DMS53 treated with DMSO at 0.1 percent for 48 hours (cell line): ENCODE results near the gene XYLT1.
"Not testable (repeated sequence)": the region's sequence is repeated elsewhere in the genome, so short reads cannot be mapped to it uniquely, and the experiment has no call there.

ENCODE experiments used
- DNase-seq: peaks from one replicate; lab custom pipeline; 2025; ENCODE audit not compliant: unreplicated experiment; lab: John Stamatoyannopoulos, UW

The XYLT1 gene

DNA sequence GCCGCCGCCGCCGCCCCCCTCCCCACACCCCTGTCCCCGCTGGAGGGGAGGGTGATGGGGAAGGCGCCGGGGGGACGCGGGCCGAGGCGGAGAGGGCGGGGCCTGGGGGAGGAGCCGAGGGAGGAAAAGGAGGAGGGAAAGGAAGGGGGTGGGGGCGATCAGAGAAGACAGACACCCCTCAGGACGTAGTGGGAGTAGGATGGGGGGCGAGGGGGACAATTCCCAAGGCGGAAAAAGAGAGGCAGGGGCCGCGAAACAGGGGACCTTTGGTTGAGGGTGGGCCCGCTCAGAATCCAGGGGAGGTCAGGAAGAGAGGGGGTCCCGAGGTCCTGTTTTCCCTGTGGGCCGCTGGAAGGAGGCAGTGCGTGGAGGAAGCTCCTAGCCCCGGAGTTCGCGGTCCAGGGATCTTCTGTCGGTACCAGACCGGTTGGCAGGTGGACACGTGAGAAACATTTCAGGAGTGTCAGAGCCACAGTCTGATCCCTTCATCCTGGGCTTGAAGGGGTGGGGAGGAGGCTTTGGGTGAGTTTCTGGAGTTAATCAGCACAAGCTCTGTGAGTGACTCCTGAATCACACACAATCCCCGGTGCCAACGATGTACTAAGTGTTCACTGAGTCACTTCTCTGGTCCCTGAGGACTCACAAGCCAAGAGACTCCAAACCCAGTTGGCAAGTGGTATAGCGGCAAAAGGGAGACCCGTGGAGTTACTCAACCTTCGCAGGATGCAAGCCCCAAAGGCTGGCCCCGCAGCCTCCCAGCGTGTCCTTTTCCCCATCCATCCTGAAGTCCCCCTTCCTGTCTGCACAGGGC is at the start of gene XYLT1:
TSS of gene XYLT1 (minus strand) at position 53 of the 811 bp plus-strand sequence. CDS start 164 bp downstream, outside the sequence.
- DNase-seq = no peak

DNA sequence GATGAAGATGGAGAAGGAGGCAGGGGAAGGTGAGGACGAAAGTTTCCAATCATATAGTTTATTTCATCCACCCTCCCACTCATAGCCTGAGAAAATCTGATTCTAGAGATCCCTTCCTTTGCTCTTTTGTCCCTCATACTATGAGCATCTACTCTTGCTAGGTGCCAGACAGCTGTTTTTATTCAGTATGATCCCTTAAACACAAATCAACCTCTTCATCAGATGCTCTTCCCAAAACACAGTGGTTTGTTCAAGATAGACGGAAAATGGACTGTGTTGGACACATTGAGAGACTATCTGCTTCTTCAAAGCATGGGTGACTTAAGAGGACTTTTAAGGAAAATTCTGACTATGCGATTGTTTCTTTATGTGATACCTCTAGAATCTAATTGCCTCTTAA is 49.4 kb upstream of the XYLT1 start:
- DNase-seq = no peak

GRCh38 chr16:17519101-17519955 is 48.6 kb upstream of the XYLT1 start:
- DNase-seq = no peak

GRCh38 chr16:17518441-17518840 is 47.7 kb upstream of the XYLT1 start:
- DNase-seq = no peak

- DNase-seq = no peak
These were observed 44.9 kb upstream of the XYLT1 start for GRCh38 chr16:17515421-17516210.

DNA sequence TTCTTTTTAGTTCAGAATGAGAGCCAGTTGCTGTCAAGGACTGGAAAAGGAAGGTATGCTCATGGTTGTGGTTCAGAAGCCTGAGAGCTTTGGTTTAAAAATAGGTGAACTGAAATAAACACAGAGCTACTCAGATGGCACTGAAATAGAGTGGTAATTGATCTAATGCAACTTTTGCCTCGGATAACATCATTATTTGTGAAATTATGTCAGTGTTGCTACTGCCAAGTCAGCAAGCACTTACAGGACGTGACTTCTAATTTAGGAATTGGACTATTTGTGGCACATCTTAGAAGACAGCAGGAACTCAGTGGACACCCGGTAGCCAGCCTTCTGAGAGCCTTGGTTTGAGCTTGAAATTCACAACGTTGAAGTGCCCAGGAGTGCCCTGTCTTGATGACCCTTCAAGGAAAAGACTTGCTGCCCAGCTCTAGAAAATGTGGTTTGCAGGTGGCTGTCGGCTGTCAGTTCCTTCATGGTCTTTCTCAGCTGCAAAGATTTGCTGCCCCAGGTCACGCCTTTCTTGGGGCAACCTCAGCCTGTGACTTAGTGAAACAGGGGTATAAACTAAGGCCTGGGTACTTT is 42.0 kb upstream of the XYLT1 start:
- DNase-seq = no peak

GRCh38 chr16:17511340-17511739 is 40.6 kb upstream of the XYLT1 start:
- no peak for DNase-seq

GRCh38 chr16:17510567-17510966 is 39.8 kb upstream of the XYLT1 start:
- no peak for DNase-seq

DNA sequence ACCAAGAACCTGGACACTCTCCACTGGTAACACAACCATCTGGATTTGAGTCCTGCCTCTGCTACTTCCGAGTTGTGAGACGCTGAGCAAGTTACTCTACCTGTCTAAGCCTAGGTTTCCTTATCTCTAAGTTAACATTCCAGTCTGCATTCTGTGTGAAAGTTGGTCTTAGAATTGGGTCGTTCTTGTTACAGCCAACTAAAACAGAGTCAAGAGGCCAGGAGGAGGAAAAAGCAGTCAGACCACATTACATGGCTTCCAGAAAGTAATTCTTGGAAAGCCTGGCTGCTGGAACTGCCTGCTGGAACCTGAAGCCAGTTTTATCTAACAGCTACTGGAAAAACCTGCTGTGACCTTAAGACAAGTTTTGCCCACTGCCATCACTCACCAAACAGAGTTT is 38.4 kb upstream of the XYLT1 start:
- DNase-seq = no peak

- no peak for DNase-seq
These were observed 37.5 kb upstream of the XYLT1 start for GRCh38 chr16:17508303-17508702.

DNA sequence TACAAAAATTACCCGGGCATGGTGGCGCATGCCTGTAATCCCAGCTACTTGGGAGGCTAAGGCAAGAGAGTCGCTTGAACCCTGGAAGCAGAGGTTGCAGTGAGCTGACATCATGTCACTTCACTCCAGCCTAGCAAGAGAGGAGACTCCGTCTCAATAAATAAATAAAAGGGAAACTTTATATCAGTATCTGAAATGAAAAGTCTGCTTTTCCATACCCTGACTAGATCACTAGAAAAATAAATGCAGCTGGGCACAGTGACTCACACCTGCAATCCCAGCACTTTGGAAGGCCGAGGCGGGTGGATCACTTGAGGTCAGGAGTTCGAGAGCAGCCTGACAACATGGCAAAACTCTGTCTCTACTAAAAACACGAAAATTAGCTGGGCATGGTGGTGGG is 36.8 kb upstream of the XYLT1 start:
- not testable (repeated sequence) for DNase-seq

DNA sequence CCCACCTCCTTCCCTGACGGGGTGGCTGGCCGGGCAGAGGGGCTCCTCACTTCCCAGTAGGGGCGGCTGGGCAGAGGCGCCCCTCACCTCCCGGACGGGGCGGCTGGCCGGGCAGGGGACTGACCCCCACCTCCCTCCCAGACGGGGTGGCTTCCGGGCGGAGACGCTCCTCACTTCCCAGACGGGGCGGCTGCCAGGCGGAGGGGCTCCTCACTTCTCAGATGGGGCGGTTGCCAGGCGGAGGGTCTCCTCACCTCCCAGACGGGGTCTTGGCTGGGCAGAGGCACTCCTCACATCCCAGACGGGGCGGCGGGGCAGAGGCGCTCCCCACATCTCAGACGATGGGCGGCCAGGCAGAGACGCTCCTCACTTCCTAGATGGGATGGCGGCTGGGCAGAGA is 35.1 kb upstream of the XYLT1 start:
- DNase-seq = not testable (repeated sequence)

DNA sequence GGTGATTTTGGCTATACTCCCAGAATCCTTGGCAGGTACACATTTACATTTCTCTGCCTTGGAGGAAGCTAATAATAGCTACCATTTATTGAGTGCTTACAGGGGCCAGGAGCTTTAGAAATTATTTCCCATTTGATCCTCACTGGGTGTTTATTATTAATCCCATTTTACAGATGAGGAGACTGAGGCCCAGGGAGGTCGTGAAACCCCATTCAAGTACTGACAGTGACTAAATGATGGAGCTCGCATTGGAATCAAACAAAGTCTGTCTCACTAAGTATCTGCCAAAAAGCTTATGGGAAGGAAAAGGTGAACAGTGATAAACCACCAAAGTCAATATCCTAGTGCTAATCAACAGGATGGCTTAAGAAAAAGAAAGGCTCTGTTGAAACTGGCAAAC is 33.3 kb upstream of the XYLT1 start:
- DNase-seq = no peak

- DNase-seq = no peak
These were observed 32.6 kb upstream of the XYLT1 start for GRCh38 chr16:17503331-17503730.

- no peak for DNase-seq
These were observed 30.6 kb upstream of the XYLT1 start for GRCh38 chr16:17501321-17501720.

DNA sequence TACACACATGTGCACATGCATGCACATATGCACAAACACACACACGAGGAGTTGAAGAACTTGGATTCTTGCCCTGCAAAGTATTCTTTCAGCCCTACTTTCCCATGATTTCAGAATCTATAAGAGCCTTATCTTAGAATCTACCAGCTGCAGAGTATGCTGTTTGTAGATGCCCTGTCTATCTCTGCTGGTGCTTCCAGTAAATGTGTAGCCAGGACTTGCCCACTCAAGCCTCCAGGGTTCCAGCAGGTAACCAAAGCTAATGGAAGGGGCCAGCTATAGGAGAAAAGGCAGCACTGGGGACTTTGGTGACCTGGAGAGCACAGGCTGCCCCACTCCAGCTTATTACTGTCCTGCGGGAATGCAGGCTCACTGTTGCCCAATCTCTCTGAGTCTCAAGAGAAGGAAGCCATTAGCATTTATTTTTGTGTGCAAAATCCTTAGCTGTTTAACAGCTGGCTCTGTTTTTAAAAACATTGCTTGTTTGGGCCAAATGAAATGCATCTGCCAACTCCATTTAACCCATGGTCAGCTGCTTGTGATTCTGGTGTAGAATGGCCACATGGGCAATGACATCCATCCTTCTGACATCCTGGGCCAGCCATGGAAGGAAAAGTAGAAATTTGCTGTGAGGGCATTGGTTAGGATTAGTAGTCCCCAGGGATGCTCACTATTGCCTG is 28.6 kb upstream of the XYLT1 start:
- DNase-seq = no peak

- DNase-seq = no peak
These were observed 26.9 kb upstream of the XYLT1 start for GRCh38 chr16:17497648-17498047.

DNA sequence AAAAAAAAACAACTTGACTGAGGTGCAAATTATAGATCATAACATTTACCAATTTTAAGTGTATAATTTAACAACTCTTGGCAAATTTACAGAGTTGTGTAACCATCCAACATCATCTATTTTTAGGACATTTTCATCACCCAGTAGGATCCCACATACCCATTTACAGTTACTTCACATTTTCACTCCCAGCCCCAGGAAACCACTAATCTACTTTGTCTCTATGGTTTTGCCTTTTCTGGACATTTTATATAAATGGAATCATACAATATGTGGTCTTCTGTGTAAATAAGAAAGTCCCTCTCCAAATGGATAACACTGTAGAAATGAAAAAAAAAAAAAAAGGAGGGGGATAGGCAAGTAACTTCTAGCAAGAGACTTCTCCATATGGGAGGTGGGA is 26.1 kb upstream of the XYLT1 start:
- no peak for DNase-seq

GRCh38 chr16:17493012-17493411 is 22.3 kb upstream of the XYLT1 start:
- DNase-seq = no peak

DNA sequence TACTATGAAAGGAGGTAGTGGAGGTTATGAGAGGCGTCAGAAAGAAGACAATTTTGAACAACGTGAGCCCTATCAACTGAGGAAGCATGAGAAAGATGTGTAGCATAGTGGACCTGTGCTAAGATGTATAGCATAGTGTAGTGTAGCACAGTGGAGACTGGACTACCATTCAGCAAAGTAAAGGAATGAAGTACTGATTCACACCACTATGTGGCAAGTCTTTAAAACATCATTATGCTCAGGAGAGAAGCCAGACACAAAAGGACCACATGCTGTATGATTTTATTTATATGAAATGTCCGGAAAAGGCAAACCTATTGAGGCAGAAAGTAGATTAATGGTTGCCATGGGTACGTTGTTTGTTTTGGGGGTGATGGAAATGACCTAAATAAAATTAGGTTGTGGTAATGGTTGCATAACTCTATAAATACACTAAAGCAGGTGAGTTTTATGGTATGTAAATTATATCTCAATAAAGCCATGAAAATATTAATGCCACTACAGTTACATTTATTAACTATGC is 20.4 kb upstream of the XYLT1 start:
- no peak for DNase-seq
